HG02840 (cell line): ENCODE results near the gene TAF8.

Experiments used
- ATAC-seq: cut with Tn5 transposase; IDR thresholded peaks from one replicate; pipeline ENCODE4 v1.9.1; 2021; ENCODE audit warnings: mild to moderate bottlenecking, moderate library complexity, moderate number of reproducible peaks; ENCODE audit not compliant: unreplicated experiment, low FRiP score

Gene TAF8

DNA sequence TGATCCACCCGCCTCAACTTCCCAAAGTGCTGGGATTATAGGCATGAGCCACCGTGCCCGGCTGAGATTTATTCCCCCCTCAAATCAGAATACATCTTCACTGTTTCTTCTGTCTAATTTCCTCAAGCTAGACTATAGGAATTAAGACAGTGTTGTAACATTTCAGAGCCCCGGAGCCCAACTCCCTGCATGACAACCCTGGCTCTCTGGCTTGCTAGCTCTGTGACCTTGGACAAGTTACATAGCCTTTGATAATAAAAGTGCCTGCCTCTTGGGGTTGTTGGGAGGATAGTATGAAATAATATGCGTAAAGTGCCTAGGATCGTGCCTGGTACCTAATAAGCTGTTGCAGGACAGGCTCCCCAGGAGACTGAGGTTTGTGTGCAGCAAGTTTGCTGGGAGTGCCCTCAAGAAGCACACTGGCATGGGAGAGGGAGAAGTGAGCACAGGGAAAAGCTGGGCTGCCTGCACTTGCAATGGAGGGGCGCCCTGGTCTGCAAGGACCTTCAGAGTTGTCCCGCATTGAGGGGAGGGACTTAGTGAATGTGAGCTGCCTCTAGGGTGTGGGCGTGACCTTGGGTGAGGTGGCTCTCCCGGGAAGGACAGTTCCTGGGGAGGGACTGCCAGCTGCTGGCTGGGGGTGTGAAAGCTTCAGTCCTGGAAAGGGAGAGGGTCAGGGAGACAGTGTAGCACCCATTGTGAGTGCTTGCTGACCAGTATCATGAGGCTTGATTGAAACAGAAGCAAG, 43.4 kb downstream of the TAF8 start:
- ATAC-seq, result no peak

- ATAC-seq, result no peak
These were observed 44.8 kb downstream of the TAF8 start for GRCh38 chr6:42095094-42095493.

DNA sequence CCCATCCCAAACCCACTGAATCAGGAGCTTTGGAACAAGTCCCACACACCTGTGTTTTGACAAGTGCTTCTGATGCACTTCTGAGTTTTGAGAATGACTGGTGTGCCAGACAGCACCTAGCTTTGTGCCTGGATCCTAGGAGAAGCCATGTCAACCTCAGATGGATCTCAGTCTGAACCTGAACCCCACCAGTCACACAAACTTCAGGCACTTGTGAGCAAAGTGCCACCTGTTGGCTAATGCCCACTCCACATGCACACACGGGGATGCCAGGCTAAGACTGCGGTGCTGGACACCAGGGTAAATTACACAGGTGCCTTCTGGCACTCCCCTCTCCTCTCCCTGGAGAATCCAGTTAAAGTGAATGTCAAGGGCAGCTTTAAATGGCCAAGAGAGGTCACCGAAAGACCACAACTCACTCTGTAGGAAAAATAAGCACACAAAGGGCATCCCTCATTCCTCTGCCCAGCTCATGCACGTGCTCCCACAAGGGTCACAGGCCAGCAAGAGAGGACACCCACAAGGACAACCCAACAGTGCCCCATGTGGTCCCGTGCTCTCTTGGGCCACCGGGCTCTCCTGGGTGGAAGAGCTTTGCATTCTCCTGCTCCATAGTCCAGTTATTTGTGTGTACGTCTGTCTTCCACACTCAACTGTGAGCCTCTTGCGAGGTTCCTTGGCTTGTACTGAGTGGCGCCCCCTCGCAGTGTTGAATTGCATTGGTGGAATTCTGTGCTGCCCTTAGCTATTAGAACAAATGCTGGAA, 45.6 kb downstream of the TAF8 start:
- ATAC-seq, result no peak

DNA sequence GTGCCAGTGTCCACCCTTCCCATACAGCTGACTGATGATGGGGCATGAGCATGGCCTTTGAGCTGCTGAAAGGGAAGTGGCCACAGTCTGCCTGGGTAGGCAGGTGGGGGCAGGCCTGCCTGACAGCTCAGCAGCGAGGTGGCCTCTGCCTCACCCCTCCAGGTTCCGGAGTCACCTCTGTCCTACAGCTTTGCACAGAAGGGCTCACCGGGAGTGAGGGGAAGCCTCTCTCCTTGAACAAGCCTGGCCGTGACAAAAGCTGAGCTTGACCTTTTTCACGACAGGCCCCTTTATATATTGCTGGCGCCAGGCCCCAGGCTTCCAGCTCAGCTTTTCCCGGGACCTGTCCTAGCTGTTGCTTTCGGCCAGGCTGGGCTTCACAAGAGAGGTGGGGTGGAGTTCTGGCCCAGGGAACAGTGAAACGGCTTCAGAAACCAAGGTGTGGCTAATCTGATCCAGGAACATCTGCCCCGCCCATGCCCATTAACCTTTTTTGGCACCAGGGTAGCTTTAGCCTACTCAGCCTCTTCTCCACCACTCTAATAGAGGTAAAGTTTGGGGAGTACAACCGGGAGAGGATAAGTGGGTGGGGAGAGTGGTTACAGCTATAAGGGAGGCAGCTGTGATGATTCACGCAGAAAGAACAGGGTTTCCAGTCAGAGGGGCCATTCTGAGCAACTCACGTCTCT, 49.2 kb downstream of the TAF8 start:
- no peak for ATAC-seq

DNA sequence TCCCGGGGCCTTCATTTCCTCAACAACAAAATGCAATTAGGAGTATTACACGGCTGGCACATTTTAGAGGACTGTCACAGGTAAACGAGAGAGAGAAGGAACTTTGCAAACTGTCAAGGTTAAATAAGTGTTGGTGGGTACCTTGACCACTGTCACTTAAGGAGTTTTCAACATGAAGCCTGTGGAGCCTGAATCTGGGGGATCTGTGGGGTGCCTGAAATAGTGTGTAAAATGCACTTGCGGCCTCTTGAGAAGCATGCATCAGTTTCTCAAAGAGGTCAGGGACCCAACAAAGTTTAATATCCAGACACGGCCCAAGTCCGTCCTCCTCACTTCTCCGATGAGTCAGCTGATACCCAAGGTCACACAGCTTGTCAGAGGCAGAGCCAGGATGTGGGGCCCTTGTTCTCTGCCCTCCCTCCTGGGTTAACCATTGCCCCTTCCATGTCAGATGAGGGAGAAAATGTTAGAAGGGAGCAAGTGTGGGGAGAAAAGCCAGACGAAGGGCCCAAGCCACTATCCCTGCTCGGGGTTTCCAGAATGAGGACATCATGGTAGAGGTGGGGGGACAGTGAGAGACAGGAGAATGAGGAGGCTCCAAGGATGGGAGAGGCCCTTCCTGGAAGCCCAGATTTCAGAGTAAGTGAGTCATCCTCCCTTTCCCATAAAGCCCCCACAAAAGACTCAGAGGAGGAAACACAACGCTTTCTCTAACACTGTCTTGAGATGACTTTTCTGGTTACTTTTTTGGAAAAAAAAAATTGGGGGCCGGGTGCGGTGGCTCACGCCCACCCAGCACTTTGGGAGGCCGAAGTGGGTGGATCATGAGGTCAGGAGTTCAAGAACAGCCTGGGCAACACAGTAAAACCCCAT, 49.9 kb downstream of the TAF8 start:
- no peak for ATAC-seq

DNA sequence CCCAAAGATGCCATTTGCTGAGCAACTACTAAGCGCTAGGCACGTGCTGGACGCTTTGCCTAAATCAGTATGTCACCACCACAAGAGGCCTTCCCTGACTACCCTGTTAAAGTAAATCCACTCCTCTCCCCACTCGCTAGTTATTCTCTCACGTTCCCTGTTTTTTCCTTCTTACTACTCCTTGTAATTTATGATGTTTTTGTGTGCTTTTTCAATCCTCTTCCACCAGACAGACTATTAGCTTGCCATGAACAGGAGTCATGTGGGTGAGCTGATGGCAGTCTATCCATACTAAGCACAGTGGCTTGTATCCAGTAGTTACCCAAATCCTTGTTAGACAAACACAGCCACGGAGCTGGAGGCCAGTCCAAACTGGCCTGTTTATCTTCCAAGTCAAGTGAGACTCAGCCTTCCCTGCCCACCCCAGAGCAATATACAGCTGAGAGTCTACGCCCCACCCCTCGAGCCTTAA, 50.9 kb downstream of the TAF8 start:
- no peak for ATAC-seq

DNA sequence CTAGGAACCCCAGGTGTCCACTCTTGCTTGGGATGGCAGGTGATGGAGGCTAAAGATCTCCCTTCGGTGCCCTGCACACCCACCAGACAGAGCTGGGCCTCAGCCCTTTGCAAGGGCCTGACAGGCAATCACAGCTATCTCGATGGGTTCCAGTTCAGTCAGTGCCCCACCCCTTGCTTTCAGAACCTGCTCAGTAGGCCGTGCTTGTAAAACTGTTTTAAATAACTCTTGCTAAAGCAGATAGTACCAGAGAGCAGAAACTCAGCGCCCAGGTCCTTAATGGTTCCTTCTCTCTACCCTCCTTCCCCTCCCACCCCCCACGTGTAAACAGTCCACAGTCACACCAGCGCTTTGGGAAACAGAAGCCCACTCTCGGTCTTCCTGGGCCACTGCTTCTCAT, 52.9 kb downstream of the TAF8 start:
- no peak for ATAC-seq

DNA sequence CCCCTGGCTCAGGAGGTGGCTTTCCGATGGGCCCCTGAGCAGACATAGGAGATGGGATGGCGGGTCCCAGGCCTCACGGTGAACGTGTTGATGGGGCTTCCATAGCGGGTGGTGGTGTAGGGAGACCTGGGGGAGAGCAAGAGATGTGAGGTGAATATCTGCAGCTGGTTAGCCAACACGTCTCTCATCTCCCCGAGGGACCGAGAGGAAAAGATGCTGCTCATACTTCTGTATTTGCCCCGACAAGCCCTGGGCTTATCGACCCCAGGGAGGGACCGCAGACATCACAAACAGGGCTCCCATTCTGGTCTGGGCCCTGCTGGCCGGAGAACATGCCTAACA, 53.4 kb downstream of the TAF8 start:
- no peak for ATAC-seq

DNA sequence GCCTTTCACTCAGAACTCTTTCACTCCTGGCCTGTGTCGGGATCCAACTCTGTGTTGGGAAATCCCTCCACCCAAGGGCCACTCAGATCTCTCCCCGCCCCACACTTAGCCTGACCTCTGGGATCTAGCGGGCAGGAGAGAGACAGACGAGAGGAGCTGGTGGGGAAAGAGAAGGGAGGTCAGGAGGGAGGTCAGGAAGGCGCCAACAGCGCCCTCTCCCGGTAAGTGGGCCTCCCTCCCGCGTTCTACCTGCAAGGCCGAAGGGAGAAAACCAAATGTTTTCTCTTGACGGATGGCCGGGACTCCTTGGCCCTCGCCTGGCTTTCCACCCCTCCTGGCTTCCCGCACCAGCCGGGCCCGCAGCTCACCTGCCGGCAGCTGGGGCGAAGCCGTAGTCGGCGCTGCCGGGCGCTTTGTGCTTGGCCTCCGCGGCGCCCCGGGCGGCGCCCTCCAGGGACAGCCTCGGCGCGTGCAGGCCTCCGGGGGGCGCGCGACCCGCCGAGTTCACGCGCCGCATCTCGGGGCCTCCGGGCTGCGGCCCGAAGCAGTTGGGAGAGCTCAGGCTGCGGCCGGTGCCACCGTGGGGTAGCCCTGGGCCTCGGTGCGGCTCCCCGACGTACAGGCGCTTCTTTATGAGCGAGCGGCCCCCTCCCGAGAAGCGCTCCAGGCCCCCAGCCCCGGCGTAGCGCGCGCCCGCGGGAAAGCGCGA, 53.9 kb downstream of the TAF8 start:
- ATAC-seq, result no peak

- no peak for ATAC-seq
These were observed 54.4 kb downstream of the TAF8 start for GRCh38 chr6:42104804-42105125.

GRCh38 chr6:42105156-42105648, 54.9 kb downstream of the TAF8 start:
- ATAC-seq, result no peak

DNA sequence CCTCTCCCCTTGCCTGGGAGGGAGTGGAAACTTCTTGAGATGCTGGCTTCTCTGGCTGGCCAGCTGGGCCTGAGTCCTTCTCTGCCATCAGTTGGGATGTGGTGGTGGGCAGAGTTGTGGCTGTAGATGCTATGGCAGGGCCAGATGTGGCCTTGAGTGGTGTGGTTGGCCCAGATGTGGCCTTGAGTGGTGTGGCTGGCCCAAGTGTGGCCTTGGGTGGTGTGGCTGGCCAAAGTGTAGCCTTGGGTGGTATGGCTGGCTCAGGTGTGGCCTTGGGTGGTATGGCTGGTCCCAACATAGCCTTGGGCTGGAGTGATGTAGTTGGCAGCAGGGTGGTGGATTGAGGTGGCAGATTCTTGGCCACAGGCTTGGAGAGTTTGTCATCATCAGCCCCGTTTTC, 55.4 kb downstream of the TAF8 start:
- no peak for ATAC-seq

- ATAC-seq, result no peak
These were observed 56.0 kb downstream of the TAF8 start for GRCh38 chr6:42106112-42107023.

DNA sequence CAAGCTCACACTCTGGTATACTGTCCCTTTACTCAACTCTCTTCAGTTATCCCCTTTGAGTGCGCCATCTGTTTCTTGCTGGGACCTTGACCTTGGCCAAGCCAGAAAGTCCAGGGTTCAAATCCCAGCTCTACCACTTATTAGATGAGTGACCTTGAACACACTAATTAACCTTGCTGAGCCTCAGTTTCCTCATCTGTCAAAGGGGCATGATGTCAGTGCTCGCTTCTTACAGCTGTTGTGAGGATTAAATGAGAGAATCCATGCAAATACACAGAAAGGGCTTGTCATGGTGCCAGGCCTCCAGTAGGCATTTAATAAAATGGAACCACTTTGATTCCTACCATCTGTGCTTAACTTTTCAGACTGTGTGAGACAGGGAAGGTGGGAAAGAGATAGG, 57.7 kb downstream of the TAF8 start:
- ATAC-seq, result no peak

DNA sequence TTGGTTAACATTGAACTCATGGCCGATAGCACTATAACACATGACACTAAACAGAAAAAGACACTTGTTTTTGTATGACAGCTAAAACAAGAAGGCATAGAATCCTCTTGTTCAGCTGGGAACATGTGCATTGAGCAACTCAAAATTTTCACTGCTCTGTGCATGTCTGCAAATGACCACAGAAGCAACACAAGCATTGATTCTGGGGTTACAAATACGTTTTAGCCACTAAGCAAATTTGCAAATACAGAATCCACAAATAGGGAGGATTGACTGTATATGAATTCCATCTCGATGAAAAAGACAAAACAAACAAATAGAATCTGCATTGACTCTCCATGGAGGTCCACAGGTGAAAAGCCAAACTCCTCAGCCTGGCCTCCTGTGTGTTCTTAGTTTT, 60.4 kb downstream of the TAF8 start:
- no peak for ATAC-seq

DNA sequence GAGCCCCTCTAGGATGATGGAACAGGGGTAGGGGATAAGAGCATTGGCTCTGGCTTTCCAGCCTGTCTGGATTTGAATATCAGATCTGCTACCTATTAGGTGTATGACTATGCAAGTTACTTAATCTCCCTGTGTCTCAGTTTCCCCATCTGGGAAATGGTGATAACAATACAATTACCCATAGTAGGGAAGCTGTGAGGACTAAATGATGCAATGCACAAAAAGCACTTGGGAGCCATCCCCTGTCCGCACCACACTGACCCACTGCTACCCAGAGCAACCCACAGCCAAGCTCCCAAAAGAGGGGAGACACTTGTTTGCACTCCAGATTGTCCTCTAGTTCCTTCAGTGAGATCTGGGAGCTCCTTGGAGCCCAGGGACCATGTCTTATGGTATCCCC, 62.0 kb downstream of the TAF8 start:
- ATAC-seq, result no peak

DNA sequence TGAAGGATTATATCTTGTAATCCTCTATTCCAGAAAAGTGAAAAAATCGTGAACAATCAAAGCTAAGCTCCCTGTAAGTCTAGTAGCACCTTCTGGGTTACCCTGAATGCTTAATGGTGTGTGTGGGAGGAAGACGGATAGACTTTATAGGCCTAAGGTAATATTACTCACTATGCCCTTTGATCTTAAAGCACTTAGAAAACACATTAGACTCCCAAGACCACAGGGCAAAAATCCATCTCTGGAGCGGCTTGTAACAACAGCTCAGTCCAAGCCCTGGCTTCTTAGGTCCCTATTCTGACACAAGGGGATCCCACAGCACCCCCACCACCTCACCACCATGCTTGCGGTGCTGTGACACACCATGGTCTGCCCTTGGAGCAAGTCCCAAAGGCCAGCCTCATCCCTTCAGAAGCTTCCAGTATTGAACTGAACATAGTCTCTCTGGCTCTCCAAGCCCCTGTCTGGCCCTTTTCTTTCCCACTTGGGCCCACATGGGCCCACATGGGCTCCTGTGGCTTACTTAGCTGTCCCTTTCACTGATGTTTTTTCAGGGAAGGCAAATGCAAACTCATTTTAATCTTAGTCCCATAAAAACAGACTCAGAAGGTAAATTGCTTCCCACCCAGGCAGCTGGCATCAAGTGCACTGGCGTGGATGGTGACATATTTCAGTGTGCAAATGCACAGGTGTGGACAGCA, 63.8 kb downstream of the TAF8 start:
- no peak for ATAC-seq

DNA sequence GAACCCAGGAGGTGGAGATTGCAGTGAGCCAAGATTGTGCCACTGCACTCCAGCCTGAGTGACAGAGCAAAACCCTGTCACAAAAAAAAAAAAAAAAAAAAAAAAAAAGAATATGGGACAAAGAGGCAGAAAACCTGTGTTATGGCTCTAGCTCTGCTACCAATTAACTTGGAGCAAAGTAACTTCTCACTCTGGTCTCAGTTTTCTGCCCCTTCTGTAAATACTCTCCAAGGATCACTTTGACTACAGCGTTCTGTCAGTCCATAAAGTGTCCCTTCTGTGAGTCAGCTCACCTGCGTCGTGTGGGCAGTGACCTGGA, 67.5 kb downstream of the TAF8 start:
- ATAC-seq, result no peak
